AG09319 (cell line): ENCODE measurements around the gene METTL25.

Experiments used
- DNase-seq: peaks from one replicate; pipeline ENCODE4 v3.0.0-alpha.2; 2010; ENCODE audit warnings: low read depth; ENCODE audit errors: extremely low read depth
- TF ChIP-seq, protein P1 (sequence below): IDR thresholded peaks from 2 replicates; pipeline ENCODE4 v1.5.1; 2011; ENCODE audit warnings: low read depth, mild to moderate bottlenecking, inconsistent platforms, low read length, moderate library complexity

Gene METTL25

DNA sequence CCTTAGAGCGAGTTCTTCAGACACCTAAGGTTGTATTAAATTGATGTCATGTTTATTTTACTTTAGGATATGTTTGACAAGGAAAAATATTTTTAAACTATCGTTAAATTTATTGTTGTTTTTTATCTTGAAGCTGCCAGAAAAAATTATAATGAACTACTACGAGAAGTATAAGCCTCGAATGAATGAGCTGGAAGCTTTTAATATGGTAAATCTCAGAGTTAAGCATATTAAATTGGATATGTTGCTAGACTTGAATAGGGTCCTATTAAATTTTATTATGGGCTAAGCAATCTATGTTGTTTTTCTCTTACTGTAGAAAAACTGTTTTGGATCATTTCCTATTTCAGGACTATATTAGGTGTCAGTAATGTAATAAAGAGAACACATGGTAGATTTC is 118.2 kb downstream of the METTL25 start:
- no peak for DNase-seq

DNA sequence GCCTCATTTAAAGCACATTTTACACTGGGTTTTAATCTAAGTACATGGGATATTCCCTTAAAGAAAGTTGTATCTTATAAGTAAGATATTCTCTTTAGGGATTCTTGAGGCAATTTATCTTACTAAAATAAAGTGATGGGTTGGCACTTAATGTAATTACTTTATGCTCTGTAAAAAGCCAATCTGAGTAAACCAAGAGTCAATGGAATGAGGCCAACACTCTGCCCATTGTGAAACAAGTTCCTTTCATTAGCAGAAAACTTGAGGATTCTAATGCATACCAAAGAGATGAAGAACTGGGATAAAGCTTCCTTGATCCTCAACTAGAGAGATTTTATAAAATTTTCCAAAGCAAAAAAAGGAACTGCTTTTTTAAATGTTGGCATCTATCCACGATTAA is 121.2 kb downstream of the METTL25 start:
- TF ChIP-seq, protein P1, sequence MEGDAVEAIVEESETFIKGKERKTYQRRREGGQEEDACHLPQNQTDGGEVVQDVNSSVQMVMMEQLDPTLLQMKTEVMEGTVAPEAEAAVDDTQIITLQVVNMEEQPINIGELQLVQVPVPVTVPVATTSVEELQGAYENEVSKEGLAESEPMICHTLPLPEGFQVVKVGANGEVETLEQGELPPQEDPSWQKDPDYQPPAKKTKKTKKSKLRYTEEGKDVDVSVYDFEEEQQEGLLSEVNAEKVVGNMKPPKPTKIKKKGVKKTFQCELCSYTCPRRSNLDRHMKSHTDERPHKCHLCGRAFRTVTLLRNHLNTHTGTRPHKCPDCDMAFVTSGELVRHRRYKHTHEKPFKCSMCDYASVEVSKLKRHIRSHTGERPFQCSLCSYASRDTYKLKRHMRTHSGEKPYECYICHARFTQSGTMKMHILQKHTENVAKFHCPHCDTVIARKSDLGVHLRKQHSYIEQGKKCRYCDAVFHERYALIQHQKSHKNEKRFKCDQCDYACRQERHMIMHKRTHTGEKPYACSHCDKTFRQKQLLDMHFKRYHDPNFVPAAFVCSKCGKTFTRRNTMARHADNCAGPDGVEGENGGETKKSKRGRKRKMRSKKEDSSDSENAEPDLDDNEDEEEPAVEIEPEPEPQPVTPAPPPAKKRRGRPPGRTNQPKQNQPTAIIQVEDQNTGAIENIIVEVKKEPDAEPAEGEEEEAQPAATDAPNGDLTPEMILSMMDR = no peak
- no peak for DNase-seq

More for the DNA sequence above, 118.2 kb downstream of the METTL25 start:
- TF ChIP-seq, protein P1 = no peak

DNA sequence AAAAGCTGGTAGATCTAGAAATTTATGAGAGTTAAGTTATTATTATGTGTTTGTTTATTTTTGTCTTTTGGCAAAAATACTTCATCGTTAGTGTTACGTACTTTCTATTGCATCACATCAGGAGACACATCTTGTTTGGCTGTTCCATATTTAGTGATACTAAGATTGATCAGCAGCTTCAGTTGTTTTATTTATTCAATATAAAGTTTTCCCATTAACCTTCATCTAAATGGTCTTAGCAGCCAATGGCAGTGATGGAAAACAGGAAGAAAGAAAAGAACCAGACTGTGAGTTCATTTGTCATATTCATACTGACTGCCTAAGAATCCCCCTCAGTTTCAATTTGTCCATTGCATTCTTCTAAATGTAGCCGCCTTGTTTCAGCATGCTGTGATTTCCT is 122.3 kb downstream of the METTL25 start:
- DNase-seq = no peak
- TF ChIP-seq, protein P1 = no peak

DNA sequence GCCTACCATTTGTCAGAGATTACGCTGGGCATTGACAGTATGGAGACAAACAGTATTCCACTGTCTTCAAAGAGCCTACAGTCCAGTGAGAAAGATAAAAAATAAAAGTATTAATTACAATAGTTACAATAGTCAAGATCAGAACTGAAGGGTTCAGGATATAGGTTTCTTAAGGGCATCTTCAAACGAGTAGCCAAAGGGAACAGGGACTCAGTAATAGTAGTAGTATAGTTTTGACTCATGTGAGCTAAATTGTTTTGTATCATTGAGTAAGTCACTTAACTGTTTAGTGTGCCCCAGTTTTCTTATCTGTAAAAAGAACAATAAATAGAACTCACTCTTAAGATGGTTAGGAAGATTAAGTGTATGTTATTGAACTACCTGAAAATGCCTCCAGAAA is 123.6 kb downstream of the METTL25 start:
- no peak for DNase-seq
- TF ChIP-seq, protein P1 = no peak

DNA sequence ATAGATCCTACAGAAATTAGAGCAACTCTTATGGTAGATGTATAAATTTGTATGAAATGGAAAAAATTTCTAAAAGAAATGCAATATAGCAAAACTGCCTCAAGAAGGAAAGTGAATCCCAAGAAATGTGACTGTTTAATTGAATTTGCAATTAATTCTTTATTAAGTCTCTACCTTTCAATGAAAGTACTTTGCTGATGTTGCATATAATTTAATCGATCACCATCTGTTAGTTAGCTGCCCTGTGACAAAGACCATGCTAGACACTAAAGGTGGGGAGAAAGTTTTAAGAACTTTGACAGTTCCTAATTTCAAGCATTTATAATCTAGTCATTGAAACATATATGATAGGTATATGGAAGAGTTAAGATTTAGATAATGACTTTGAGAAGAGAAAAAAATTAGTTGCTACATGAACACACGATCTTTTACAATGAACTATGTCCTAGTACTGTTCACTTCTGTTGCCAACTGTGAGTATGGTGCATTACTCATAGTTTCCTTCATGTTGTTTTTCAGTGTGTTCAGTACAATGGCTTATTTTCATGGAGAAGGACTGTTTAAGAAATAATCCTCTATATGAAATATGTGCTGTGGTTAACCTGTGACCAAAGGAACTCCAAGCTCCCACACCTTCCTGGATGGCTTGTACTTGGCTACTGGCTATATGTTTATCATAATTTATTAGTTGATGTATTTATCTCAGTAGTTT is 128.4 kb downstream of the METTL25 start:
- TF ChIP-seq, protein P1 = no peak
- DNase-seq = no peak

DNA sequence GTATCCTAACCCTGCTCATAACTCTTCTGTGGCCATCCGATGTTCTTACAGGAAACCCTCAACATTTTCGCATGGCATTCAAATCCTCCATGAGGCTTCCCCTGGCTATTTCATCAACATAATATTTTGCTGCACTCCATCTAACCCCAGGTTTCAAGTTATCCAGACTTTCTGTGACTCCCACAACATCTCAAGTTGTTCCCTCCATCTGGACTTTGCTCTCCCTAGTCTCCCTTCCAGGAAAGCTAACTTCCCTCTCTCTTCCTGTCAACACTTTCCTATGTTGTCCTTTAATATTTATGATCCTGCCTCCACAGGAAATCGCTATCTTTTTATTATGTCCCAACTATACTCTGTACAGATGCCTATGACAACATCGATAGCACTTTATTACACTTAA is 146.1 kb downstream of the METTL25 start:
- DNase-seq = no peak
- TF ChIP-seq, protein P1 = no peak

DNA sequence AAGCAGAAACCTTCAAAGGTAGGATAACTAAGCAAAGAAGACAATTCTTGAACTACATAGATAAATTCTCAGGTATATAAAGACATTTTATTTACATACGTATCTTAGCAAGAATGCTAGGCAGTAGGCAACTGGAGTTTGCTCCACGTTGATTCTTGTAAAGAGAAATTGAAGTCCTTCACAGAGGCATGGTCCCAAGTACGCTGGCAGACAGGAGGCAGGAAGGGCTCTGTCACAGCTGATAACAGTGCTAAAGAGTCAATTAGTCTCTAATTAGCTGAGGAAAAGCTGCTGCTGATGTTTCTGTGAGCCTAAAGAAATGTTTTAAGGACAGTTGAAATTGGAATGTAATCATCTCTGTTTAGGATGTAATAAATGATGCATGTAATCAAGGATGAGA is 146.8 kb downstream of the METTL25 start:
- TF ChIP-seq, protein P1 = no peak
- DNase-seq = no peak
